CD4-positive, alpha-beta T cell treated with Interleukin-17A for 4 hours (primary cell): Measurements from ENCODE around the gene RUFY4.
"Not testable (repeated sequence)": the region's sequence is repeated elsewhere in the genome, so short reads cannot be mapped to it uniquely, and the experiment has no call there.

Source experiments
- DNase-seq: peaks from one replicate; pipeline ENCODE4 v3.0.0-alpha.2; 2020; ENCODE audit warnings: mixed read lengths

Gene RUFY4

GRCh38 chr2:218031771-218032257 lies 37.2 kb upstream of the RUFY4 start:
- DNase-seq, result no peak

- DNase-seq, result no peak
Measured at GRCh38 chr2:218032336-218033171, 36.5 kb upstream of the RUFY4 start.

- DNase-seq, result no peak
Measured at GRCh38 chr2:218033208-218033589, 35.9 kb upstream of the RUFY4 start.

GRCh38 chr2:218033590-218034496 lies 35.2 kb upstream of the RUFY4 start:
- DNase-seq, result peak; percentile 15

GRCh38 chr2:218034497-218035213 lies 34.4 kb upstream of the RUFY4 start:
- peak; percentile 76 for DNase-seq

GRCh38 chr2:218035463-218036100 lies 33.5 kb upstream of the RUFY4 start:
- no peak for DNase-seq

- no peak for DNase-seq
Measured at GRCh38 chr2:218036371-218036770, 32.7 kb upstream of the RUFY4 start.

GRCh38 chr2:218039171-218039570 lies 29.9 kb upstream of the RUFY4 start:
- no peak for DNase-seq

GRCh38 chr2:218040883-218041282 lies 28.2 kb upstream of the RUFY4 start:
- DNase-seq, result no peak

- no peak for DNase-seq
Measured at GRCh38 chr2:218041302-218042168, 27.5 kb upstream of the RUFY4 start.

- no peak for DNase-seq
Measured at GRCh38 chr2:218043100-218043499, 26.0 kb upstream of the RUFY4 start.

- no peak for DNase-seq
Measured at GRCh38 chr2:218043701-218044109, 25.3 kb upstream of the RUFY4 start.

GRCh38 chr2:218044599-218044998 lies 24.5 kb upstream of the RUFY4 start:
- DNase-seq, result not testable (repeated sequence)

- DNase-seq, result no peak
Measured at GRCh38 chr2:218046238-218046637, 22.8 kb upstream of the RUFY4 start.

- no peak for DNase-seq
Measured at GRCh38 chr2:218047536-218048225, 21.4 kb upstream of the RUFY4 start.

- DNase-seq, result no peak
Measured at GRCh38 chr2:218051903-218052302, 17.1 kb upstream of the RUFY4 start.

GRCh38 chr2:218059289-218059688 lies 9.8 kb upstream of the RUFY4 start:
- DNase-seq, result no peak

- no peak for DNase-seq
Measured at GRCh38 chr2:218060118-218060517, 8.9 kb upstream of the RUFY4 start.

GRCh38 chr2:218060950-218061660 lies 7.9 kb upstream of the RUFY4 start:
- DNase-seq, result no peak

- DNase-seq, result no peak
Measured at GRCh38 chr2:218063486-218063885, 5.6 kb upstream of the RUFY4 start.
